ENCODE results near the gene FADS2.

- TF ChIP-seq TCF7L2 (IDR thresholded peaks at IDR 0.05; ENCODE audit: borderline replicate concordance, extremely low read depth, insufficient read depth, insufficient read length): no peak
- TF ChIP-seq CTCF (IDR thresholded peaks at IDR 0.05 in 2 of 3, conservative IDR thresholded peaks at IDR 0.05 in 1 of 3; ENCODE audit: borderline replicate concordance in 1 of 3, insufficient read depth in 1 of 3, low read depth in 2 of 3, low read length in 2 of 3): no peak
- TF ChIP-seq EZH2 (IDR thresholded peaks at IDR 0.05): no peak
- TF ChIP-seq CBX3 (IDR thresholded peaks at IDR 0.05; ENCODE audit: low read depth): no peak
- no peak for TF ChIP-seq CEBPB (IDR thresholded peaks at IDR 0.05; ENCODE audit: low read depth)
Measured at GRCh38 chr11:61888590-61888989, 60.5 kb downstream of the FADS2 start.

Measured in HCT116 (cell line).